Type B pancreatic cell (in vitro differentiated cells): Measurements from ENCODE around the gene COL6A1. TPM values are rescaled to one million over a fixed set of nuclear protein-coding genes. Genes with fewer than 3 reads are reported as not detected.
"Not testable (repeated sequence)": the region's sequence is repeated elsewhere in the genome, so short reads cannot be mapped to it uniquely, and the experiment has no call there.

Experiments used
- DNase-seq: peaks from one replicate; pipeline ENCODE4 v3.0.0; 2021; ENCODE audit warnings: mixed read lengths; ENCODE audit not compliant: unreplicated experiment; ENCODE audit errors: extremely low spot score
- H3K27ac Mint-ChIP-seq: 2 replicates; pipeline ENCODE4 v1.8.0; 2021; ENCODE audit warnings: mild to moderate bottlenecking, mixed read lengths
- H3K27me3 Mint-ChIP-seq: 2 replicates; pipeline ENCODE4 v1.8.0; 2021; ENCODE audit warnings: mixed read lengths
- H3K36me3 Mint-ChIP-seq: 2 replicates; pipeline ENCODE4 v1.8.0; 2021; ENCODE audit warnings: mixed read lengths
- H3K4me1 Mint-ChIP-seq: one replicate; pipeline ENCODE4 v1.8.0; 2021; ENCODE audit warnings: mixed read lengths; ENCODE audit not compliant: unreplicated experiment
- H3K4me3 Mint-ChIP-seq: 2 replicates; pipeline ENCODE4 v1.8.0; 2021; ENCODE audit warnings: mild to moderate bottlenecking, mixed read lengths
- H3K9me3 Mint-ChIP-seq: 2 replicates; pipeline ENCODE4 v1.8.0; 2021; ENCODE audit warnings: mixed read lengths
- CTCF ChIP-seq: fragments of 200-600 bp; sonication (generic); conservative IDR thresholded peaks from 2 replicates; pipeline ENCODE4 v1.5.0; 2021; ENCODE audit warnings: antibody characterized with exemption, mild to moderate bottlenecking
- total RNA-seq: library from RNA; stranded (reverse); gene quantifications from 2 replicates; pipeline ENCODE4 v1.2.1, GENCODE V29; 2021; ENCODE audit warnings: low replicate concordance

COL6A1 gene
- total RNA-seq, 1 donor from 2014 or later: 167 TPM

DNA sequence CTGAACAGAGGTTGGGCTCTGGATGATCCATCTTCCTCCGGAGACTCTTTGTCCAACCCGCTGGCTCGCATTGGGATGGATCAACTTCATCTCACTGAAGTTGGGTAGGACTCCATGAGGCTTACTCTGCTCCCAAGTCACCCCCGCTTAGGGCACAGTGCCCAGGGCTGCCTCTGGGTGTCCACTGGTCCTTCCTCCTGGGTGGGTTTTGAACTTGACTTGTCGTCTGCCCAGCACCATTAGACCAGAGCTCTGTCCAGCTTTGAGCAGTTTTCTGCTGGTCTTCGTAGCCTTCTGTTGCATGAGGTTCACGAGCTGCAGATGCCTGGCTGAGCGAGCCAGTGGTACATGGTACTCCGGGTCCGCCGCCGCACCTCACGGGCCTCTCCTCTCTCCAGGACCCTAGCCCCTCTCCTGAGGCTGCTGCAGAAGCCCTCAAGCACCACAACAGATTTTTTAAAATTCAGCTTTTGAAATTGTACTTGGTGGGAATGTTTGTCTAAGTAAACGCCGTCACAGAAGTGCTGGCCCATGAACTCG is 33.8 kb upstream of the COL6A1 start:
- TF ChIP-seq CTCF: no peak
- Mint-ChIP-seq H3K4me3 (no peak overlapping the region), H3K27me3 (peaks cover 5% of the 10 kb centered on the region), H3K36me3 (no peaks in the 10 kb centered on the region), H3K27ac (no peak overlapping the region), H3K4me1 (peaks cover 10% of the 10 kb centered on the region), H3K9me3 (no peaks in the 10 kb centered on the region)
- no peak for DNase-seq

DNA sequence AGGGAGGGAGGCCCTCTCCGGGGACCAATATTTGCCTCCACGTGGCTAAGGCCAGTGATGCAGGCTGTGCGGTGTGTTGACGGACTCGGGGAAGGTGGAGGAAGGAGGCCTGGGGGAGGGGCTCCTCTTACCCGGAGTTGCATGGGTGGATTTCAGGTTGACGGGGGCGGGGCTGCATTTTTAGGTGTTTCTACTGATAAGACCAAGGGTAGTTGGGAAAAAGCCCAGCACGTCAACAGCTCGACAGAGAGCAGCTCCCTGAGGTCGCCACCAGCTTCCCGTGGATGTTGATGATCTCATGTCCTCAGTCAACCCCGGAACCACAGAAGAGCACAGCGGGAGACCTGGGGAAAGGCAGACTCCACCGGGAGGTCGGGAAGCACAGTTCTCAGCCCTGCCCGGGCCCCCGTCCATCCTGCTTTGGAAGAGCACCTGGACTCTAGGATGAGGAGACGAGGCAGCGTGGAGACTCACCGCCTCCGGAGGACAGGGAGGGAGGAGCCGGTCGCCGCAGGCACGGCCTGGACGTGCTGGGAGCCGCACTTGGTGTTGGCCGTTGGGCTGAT is 32.9 kb upstream of the COL6A1 start:
- Mint-ChIP-seq H3K4me3 (no peak overlapping the region), H3K27ac (no peak overlapping the region), H3K9me3 (no peaks in the 10 kb centered on the region), H3K4me1 (peaks cover 13% of the 10 kb centered on the region), H3K27me3 (peaks cover 5% of the 10 kb centered on the region), H3K36me3 (no peaks in the 10 kb centered on the region)
- DNase-seq: no peak
- no peak for TF ChIP-seq CTCF

DNA sequence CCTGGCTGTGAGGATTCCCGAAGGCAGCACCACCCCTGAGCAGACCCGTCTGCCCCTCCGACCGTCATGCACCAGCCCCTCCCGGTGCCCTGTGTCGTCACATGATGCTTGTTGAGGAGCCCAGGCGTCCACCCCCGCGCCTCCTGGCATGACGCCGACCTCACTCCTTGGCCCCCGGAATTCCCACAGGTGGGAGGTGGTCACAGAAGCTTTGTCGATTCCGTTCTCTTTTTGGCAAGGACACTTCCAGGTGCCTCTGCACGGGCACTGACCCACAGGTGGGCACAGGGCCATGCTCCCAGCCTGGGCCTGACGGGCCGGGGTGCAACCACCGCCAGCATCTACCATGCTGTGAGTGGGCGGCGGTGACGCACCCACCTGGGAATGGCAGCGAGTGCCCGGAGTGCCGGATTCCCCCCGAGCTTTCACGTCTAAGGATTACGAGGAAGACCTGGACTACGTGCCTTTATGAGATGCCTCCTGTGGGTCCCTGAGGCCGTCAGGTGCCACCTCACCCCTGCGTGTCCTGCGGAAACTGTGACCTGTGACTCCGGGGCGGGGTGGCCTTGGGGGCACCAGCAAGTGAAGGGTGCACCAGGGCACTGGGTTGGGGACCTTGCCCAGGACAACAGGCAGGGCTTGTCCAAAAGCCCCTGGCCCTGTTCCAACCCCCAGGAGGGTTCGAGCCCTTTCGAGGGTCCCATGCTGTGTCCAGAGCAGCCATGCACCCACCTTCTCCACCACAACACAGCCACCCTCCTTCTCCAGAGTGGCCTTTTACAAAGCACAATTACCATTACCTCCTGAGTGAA is 31.4 kb upstream of the COL6A1 start:
- Mint-ChIP-seq H3K4me1 (peaks cover 15% of the 10 kb centered on the region), H3K9me3 (no peaks in the 10 kb centered on the region), H3K4me3 (no peak overlapping the region), H3K36me3 (no peaks in the 10 kb centered on the region), H3K27ac (no peak overlapping the region), H3K27me3 (peaks cover 5% of the 10 kb centered on the region)
- no peak for TF ChIP-seq CTCF
- DNase-seq: no peak

DNA sequence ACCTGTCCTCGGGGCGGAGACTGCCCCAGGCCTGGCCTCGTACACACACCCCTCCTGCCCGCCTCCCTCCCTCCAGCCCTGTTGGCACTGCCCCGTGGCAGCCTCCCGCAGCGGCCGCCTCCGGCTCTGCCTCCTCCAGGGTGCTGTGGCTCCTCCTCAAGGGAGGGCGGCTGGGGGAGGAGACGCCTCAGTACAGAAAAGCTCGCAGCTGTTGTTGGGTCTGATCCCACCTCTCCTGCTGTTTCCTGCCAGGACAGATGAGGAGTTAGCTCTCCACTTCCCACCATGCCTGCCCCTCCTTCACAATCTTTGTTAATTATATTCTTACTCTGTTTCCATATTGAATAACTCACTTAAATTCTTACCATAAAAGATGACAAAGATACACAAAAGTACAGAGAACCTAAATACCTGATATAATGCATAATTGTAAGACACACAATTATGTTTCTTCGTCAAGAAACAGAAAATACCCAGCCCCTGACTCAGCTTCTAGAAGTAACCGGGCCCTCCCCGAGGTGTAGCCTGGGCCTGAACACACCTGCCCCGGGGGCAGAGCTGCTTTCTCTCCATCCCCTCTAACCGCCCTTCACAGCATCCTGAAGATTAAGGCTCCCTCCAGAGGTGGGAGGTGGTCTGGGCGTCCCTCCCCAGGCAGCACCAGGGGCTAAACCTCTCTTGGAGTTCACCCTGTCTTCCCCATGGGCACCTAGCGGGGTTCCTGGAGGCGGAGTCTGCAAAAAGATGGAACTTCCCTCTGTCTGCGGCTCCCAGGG is 30.6 kb upstream of the COL6A1 start:
- Mint-ChIP-seq H3K4me3 (no peak overlapping the region), H3K36me3 (no peaks in the 10 kb centered on the region), H3K4me1 (peaks cover 15% of the 10 kb centered on the region), H3K27me3 (peaks cover 5% of the 10 kb centered on the region), H3K27ac (no peak overlapping the region), H3K9me3 (no peaks in the 10 kb centered on the region)
- DNase-seq: no peak
- TF ChIP-seq CTCF: no peak

GRCh38 chr21:45951676-45952075 is 29.9 kb upstream of the COL6A1 start:
- Mint-ChIP-seq H3K27ac (no peak overlapping the region), H3K27me3 (peaks cover 3% of the 10 kb centered on the region), H3K36me3 (no peaks in the 10 kb centered on the region), H3K4me3 (no peak overlapping the region), H3K4me1 (peaks cover 15% of the 10 kb centered on the region), H3K9me3 (no peaks in the 10 kb centered on the region)
- TF ChIP-seq CTCF: no peak
- DNase-seq: no peak

DNA sequence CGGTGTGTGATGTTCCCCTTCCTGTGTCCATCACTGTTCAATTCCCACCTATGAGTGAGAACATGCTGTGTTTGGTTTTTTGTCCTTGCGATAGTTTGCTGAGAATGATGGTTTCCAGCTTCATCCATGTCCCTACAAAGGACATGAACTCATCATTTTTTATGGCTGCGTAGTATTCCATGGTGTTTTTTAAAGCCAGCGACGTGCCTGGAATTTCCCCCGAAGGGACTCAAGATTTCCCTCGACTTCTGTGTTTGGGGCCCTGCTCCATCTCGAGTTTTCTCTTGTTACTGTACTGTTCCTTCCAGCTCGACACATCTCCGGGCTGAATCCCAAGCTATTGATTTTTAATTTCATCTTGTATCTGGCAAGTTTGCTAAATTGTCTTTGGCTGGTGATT is 29.0 kb upstream of the COL6A1 start:
- DNase-seq, H3K4me3 Mint-ChIP-seq, H3K36me3 Mint-ChIP-seq, H3K9me3 Mint-ChIP-seq, H3K27ac Mint-ChIP-seq, H3K27me3 Mint-ChIP-seq: not testable (repeated sequence)
- H3K4me1 Mint-ChIP-seq: peaks cover 15% of the 10 kb centered on the region
